Chondrocyte (in vitro differentiated cells): Measurements from ENCODE around the gene RASSF6. TPM values are rescaled to one million over a fixed set of nuclear protein-coding genes. Genes with fewer than 3 reads are reported as not detected.

Source experiments
- DNase-seq: peaks from one replicate; pipeline ENCODE4 v3.0.0; 2021; ENCODE audit warnings: mixed read lengths, low spot score
- H3K27ac Mint-ChIP-seq: one replicate; pipeline ENCODE4 v1.8.0; 2021; ENCODE audit warnings: mild to moderate bottlenecking, moderate library complexity, mixed read lengths; ENCODE audit not compliant: unreplicated experiment
- H3K27me3 Mint-ChIP-seq: 2 replicates; pipeline ENCODE4 v1.8.0; 2021; ENCODE audit warnings: low read depth, mixed read lengths
- H3K36me3 Mint-ChIP-seq: 2 replicates; pipeline ENCODE4 v1.8.0; 2021; ENCODE audit warnings: low read depth, mixed read lengths
- H3K4me1 Mint-ChIP-seq: 2 replicates; pipeline ENCODE4 v1.8.0; 2021; ENCODE audit warnings: low read depth, mild to moderate bottlenecking, mixed read lengths
- H3K4me3 Mint-ChIP-seq: one replicate; pipeline ENCODE4 v1.8.0; 2021; ENCODE audit warnings: mild to moderate bottlenecking, moderate library complexity, mixed read lengths; ENCODE audit not compliant: unreplicated experiment
- H3K9me3 Mint-ChIP-seq: 2 replicates; pipeline ENCODE4 v1.8.0; 2021; ENCODE audit warnings: low read depth, mixed read lengths
- CTCF ChIP-seq: fragments of 200-600 bp; sonication (generic); IDR thresholded peaks from 2 replicates; pipeline ENCODE4 v1.5.0; 2021; ENCODE audit warnings: antibody characterized with exemption, mild to moderate bottlenecking, moderate library complexity
- total RNA-seq: library from RNA; stranded (reverse); gene quantifications from 3 replicates; pipeline ENCODE4 v1.2.1, GENCODE V29; 2021

The RASSF6 gene
- total RNA-seq, 1 donor from 2014 or later, result not detected

- TF ChIP-seq CTCF, result no peak
- Mint-ChIP-seq H3K27ac (no peak overlapping the region), H3K4me3 (no peak overlapping the region), H3K9me3 (no peaks in the 10 kb centered on the region), H3K27me3 (peaks cover 59% of the 10 kb centered on the region), H3K4me1 (peaks cover 8% of the 10 kb centered on the region), H3K36me3 (peaks cover 3% of the 10 kb centered on the region)
- no peak for DNase-seq
Measured at GRCh38 chr4:73612032-73612431, 8.2 kb downstream of the RASSF6 start.

- Mint-ChIP-seq H3K9me3 (no peaks in the 10 kb centered on the region), H3K27ac (no peak overlapping the region), H3K27me3 (peaks cover 60% of the 10 kb centered on the region), H3K4me1 (peaks cover 8% of the 10 kb centered on the region), H3K36me3 (peaks cover 3% of the 10 kb centered on the region), H3K4me3 (no peak overlapping the region)
- TF ChIP-seq CTCF, result no peak
- no peak for DNase-seq
Measured at GRCh38 chr4:73609706-73610105, 10.5 kb downstream of the RASSF6 start.

GRCh38 chr4:73608689-73609594 is 11.3 kb downstream of the RASSF6 start:
- Mint-ChIP-seq H3K9me3 (no peaks in the 10 kb centered on the region), H3K27ac (no peak overlapping the region), H3K36me3 (peaks cover 3% of the 10 kb centered on the region), H3K27me3 (peaks cover 55% of the 10 kb centered on the region), H3K4me1 (peaks cover 8% of the 10 kb centered on the region), H3K4me3 (no peak overlapping the region)
- no peak for DNase-seq
- TF ChIP-seq CTCF, result no peak

- Mint-ChIP-seq H3K9me3 (no peaks in the 10 kb centered on the region), H3K4me3 (no peak overlapping the region), H3K36me3 (no peaks in the 10 kb centered on the region), H3K27ac (no peak overlapping the region), H3K27me3 (peaks cover 43% of the 10 kb centered on the region), H3K4me1 (peaks cover 8% of the 10 kb centered on the region)
- no peak for TF ChIP-seq CTCF
- no peak for DNase-seq
Measured at GRCh38 chr4:73607375-73608033, 12.7 kb downstream of the RASSF6 start.

GRCh38 chr4:73606465-73606974 is 13.7 kb downstream of the RASSF6 start:
- Mint-ChIP-seq H3K27ac (no peak overlapping the region), H3K4me1 (peaks cover 8% of the 10 kb centered on the region), H3K4me3 (no peak overlapping the region), H3K27me3 (peaks cover 46% of the 10 kb centered on the region), H3K9me3 (no peaks in the 10 kb centered on the region), H3K36me3 (no peaks in the 10 kb centered on the region)
- TF ChIP-seq CTCF, result no peak
- DNase-seq, result no peak
